K562 (cell line): ENCODE results near the gene IL34. TPM values are rescaled to one million over a fixed set of nuclear protein-coding genes. Genes with fewer than 3 reads are reported as not detected.

Experiments
- ATAC-seq: fragments of 200-7000 bp; cut with Tn5 transposase; 3 replicates; pipeline ENCODE4 v1.9.1; 2020; ENCODE audit warnings: moderate library complexity
- BruUV-seq: library from RNA; stranded (reverse); fragments of 400-500 nt; replicated peaks from 2 replicates; lab custom pipeline; 2021; lab: Mats Ljungman, UMichigan
- CTCF ChIA-PET: fragments of 300-600 bp; formaldehyde crosslinking; extraction: SDS; loops from one replicate; lab custom pipeline; 2021; ENCODE audit warnings: low intra/inter-chr PET ratio; lab: Yijun Ruan, JAX
- POLR2A ChIA-PET: fragments of 300-600, 350-650 bp; sonication (Branson Sonifier 250); formaldehyde crosslinking; extraction: SDS; loops from one replicate; lab custom pipeline; 2021; ENCODE audit warnings: antibody characterized with exemption, inconsistent platforms; lab: Yijun Ruan, JAX
- DNase-seq, 4 experiments: peaks; one replicate each; pipeline versions ENCODE4 v3.0.0 to v3.0.0-alpha.2; 2011 to 2018; ENCODE audit warnings: low spot score in 3 of 4, mixed read lengths in 3 of 4; ENCODE audit errors: extremely low read depth in 1 of 4
- FAIRE-seq: peaks from 2 replicates; lab custom pipeline; 2011; peaks lifted over from hg19 to GRCh38; lab: Jason Lieb, UNC
- H2AFZ ChIP-seq: 2 replicates; pipeline ENCODE4 v1.6.0; 2011; ENCODE audit warnings: low read depth, low read length, control low read depth, inconsistent platforms
- H3K27ac ChIP-seq: fragments of 200-600 bp; 3 replicates; pipeline ENCODE4 v1.8.0; 2011; ENCODE audit warnings: low read depth, mild to moderate bottlenecking, control low read depth, inconsistent platforms, low read length, moderate library complexity, mixed read lengths; ENCODE audit errors: extremely low read depth
- H3K27me3 ChIP-seq, 2 experiments: fragments of 300-600 bp in 1 of 2; 2 replicates in 1 of 2; 3 replicates in 1 of 2; pipeline versions ENCODE4 v1.6.0 to v1.8.0; 2011; ENCODE audit warnings: inconsistent platforms in 2 of 2, low read length in 2 of 2, mild to moderate bottlenecking in 1 of 2, mixed read lengths in 1 of 2, moderate library complexity in 1 of 2; ENCODE audit not compliant: control insufficient read depth in 2 of 2, insufficient read depth in 2 of 2
- H3K36me3 ChIP-seq: fragments of 300-600 bp; 3 replicates; pipeline ENCODE4 v1.8.0; 2011; ENCODE audit warnings: mild to moderate bottlenecking, low read length, inconsistent platforms; ENCODE audit not compliant: control insufficient read depth, insufficient read depth
- H3K4me1 ChIP-seq, 2 experiments: fragments of 200-600 bp in 1 of 2; replicated peaks in 1 of 2; 2 replicates in 1 of 2; 3 replicates in 1 of 2; pipeline versions ENCODE4 v1.5.1 to v1.8.0; 2011; ENCODE audit warnings: inconsistent platforms in 2 of 2, low read length in 2 of 2, mild to moderate bottlenecking in 1 of 2, mixed read lengths in 1 of 2, moderate library complexity in 1 of 2; ENCODE audit not compliant: control insufficient read depth in 2 of 2, insufficient read depth in 2 of 2
- H3K4me2 ChIP-seq: 2 replicates; pipeline ENCODE4 v1.6.1; 2011; ENCODE audit warnings: low read length, control low read depth, inconsistent platforms, mixed read lengths; ENCODE audit not compliant: insufficient read depth
- H3K4me3 ChIP-seq: fragments of 200-600 bp; sonication (generic), shearing (Covaris generic); 2 replicates; pipeline ENCODE4 v1.5.1; 2016; ENCODE audit warnings: control low read depth, inconsistent platforms
- H3K79me2 ChIP-seq: fragments of 200-600 bp; 3 replicates; pipeline ENCODE4 v1.8.0; 2011; ENCODE audit warnings: low read length, inconsistent platforms; ENCODE audit not compliant: control insufficient read depth, insufficient read depth
- H3K9ac ChIP-seq, 2 experiments: 2 replicates each; pipeline versions ENCODE4 v1.6.0 to v1.6.1; 2011; ENCODE audit warnings: low read depth in 2 of 2, low read length in 2 of 2, control low read depth in 1 of 2, inconsistent platforms in 1 of 2, mild to moderate bottlenecking in 1 of 2, mixed read lengths in 1 of 2; ENCODE audit not compliant: insufficient read depth in 1 of 2
- H3K9me1 ChIP-seq: one replicate; pipeline ENCODE4 v1.6.0; 2011; ENCODE audit warnings: inconsistent platforms, mild to moderate bottlenecking, low read length, moderate library complexity; ENCODE audit not compliant: control insufficient read depth, insufficient read depth
- H3K9me3 ChIP-seq: replicated peaks from 2 replicates; pipeline ENCODE4 v1.5.1; 2011; ENCODE audit warnings: low read depth, low read length, inconsistent platforms; ENCODE audit not compliant: control insufficient read depth, insufficient read depth
- H4K20me1 ChIP-seq: replicated peaks from 2 replicates; pipeline ENCODE4 v1.6.1; 2011; ENCODE audit warnings: low read length, inconsistent platforms, mixed read lengths; ENCODE audit not compliant: control insufficient read depth, insufficient read depth
- ARID2 ChIP-seq: fragments of 450-650 bp; IDR thresholded peaks from 2 replicates; pipeline ENCODE4 v1.6.1; 2017; ENCODE audit warnings: antibody characterized with exemption, mild to moderate bottlenecking
- HDAC2 ChIP-seq: fragments of 450-650 bp; IDR thresholded peaks from 2 replicates; pipeline ENCODE4 v1.6.1; 2016; ENCODE audit warnings: mild to moderate bottlenecking
- KLF1 ChIP-seq: fragments of 450-650 bp; IDR thresholded peaks from 2 replicates; pipeline ENCODE4 v1.6.1; 2016; ENCODE audit warnings: missing genetic modification characterization, missing compliant biosample characterization
- NKRF ChIP-seq: fragments of 450-650 bp; IDR thresholded peaks from 2 replicates; pipeline ENCODE4 v1.6.1; 2016; ENCODE audit warnings: borderline replicate concordance
- POLR2G ChIP-seq: fragments of 200-400 bp; formaldehyde crosslinking; IDR thresholded peaks from 2 replicates; pipeline ENCODE4 v1.6.1; 2017; ENCODE audit warnings: low read depth, mild to moderate bottlenecking, antibody characterized with exemption, low read length, moderate library complexity
- SMAD2 ChIP-seq: fragments of 150-350 bp; IDR thresholded peaks from 2 replicates; pipeline ENCODE4 v1.6.1; 2014; ENCODE audit warnings: low read depth, mild to moderate bottlenecking, low read length
- SMARCB1 ChIP-seq: IDR thresholded peaks from 2 replicates; pipeline ENCODE4 v1.6.1; 2011; ENCODE audit warnings: improper control_type of control experiment, low read depth; ENCODE audit not compliant: insufficient read length
- ZFPM2 ChIP-seq: fragments of 250-450 bp; sonication (Bioruptor Pico); IDR thresholded peaks from 2 replicates; pipeline ENCODE4 v1.5.1; 2022; ENCODE audit warnings: mild to moderate bottlenecking
- ZNF3 ChIP-seq: fragments of 250-450 bp; sonication (Bioruptor Pico); IDR thresholded peaks from 2 replicates; pipeline ENCODE4 v1.5.0; 2021; ENCODE audit warnings: mild to moderate bottlenecking, moderate library complexity
- WGBS: fragments of 100-300 bp; shearing (Covaris generic); methylation state at CpG from one replicate; pipeline ENCODE4 v1.1.6; 2016; ENCODE audit warnings: low coverage, mixed read lengths; ENCODE audit not compliant: insufficient coverage; ENCODE audit errors: missing lambda C conversion rate; 5-methylcytosine and 5-hydroxymethylcytosine counted together
- in situ Hi-C: fragments of 300-500 bp; cut with MboI; formaldehyde crosslinking; loops from 4 replicates; pipeline ENCODE4 v1.15.0; 2018; ENCODE audit warnings: inconsistent platforms, mixed read lengths
- intact Hi-C: fragments of 100-400 bp; cut with micrococcal nuclease; formaldehyde crosslinking; loops from 2 replicates; pipeline ENCODE4 v1.14.2; 2022
- polyA plus RNA-seq, 8 experiments: library from polyadenylated mRNA; depleted of rRNA in 4 of 8; stranded (reverse) in 5 of 8; unstranded in 3 of 8; fragments of >200 nt; fragmentation: Nextera tagmentation in 2 of 8; fragmentation: Illumina TruSeq in 1 of 8; extraction: Ambion mirVana in 2 of 8; extraction: Trizol in 1 of 8; gene quantifications; 2 replicates each; pipeline versions ENCODE4 v1.2.1 to v1.2.3, GENCODE V29; 2011 to 2014; ENCODE audit warnings: inconsistent platforms in 1 of 8, missing spikeins in 1 of 8
- total RNA-seq, 7 experiments: library from RNA; depleted of rRNA in 6 of 7; stranded (reverse); fragments of >200 nt in 6 of 7; fragmentation: Illumina TruSeq in 2 of 7; extraction: Trizol in 2 of 7; gene quantifications; 2 replicates each; pipeline versions ENCODE4 v1.2.1 to v1.2.3, GENCODE V29; 2011 to 2021; ENCODE audit warnings: low replicate concordance in 1 of 7
- TF ChIP-seq, protein P1 (sequence below): sonication (generic); IDR thresholded peaks from 2 replicates; pipeline ENCODE4 v1.6.1; 2016

IL34 gene
- total and polyA plus RNA-seq, 9 of the 15 experiments (the other 6 are each of a cell fraction or from before 2014, with no cell fraction given) = 0.07 to 0.18 (median 0.10) TPM; not detected in 6

DNA sequence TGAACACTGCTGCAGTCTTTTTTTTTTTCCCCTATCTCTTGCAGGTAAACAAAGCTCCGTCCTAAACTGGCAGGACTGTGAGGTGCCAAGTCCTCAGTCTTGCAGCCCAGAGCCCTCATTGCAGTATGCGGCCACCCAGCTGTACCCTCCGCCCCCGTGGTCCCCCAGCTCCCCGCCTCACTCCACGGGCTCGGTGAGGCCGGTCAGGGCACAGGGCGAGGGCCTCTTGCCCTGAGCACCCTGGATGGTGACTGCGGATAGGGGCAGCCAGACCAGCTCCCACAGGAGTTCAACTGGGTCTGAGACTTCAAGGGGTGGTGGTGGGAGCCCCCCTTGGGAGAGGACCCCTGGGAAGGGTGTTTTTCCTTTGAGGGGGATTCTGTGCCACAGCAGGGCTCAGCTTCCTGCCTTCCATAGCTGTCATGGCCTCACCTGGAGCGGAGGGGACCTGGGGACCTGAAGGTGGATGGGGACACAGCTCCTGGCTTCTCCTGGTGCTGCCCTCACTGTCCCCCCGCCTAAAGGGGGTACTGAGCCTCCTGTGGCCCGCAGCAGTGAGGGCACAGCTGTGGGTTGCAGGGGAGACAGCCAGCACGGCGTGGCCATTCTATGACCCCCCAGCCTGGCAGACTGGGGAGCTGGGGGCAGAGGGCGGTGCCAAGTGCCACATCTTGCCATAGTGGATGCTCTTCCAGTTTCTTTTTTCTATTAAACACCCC, 13.8 kb downstream of the IL34 start:
- Histone ChIP-seq H2AFZ (no peak overlapping the region), H4K20me1 (no peaks in the 10 kb centered on the region), H3K9me3 (no peaks in the 10 kb centered on the region), H3K27ac (no peak overlapping the region), H3K4me2 (no peak overlapping the region), H3K4me3 (no peak overlapping the region), H3K79me2 (no peaks in the 10 kb centered on the region), H3K4me1 (peaks cover 0 to 43% of the 10 kb centered on the region in 2 experiments; a peak in 2 of 5 replicates), H3K36me3 (peaks cover 21% of the 10 kb centered on the region; the same call in 1 of the 3 replicates), H3K9ac (no peak overlapping the region), H3K27me3 (no peaks in the 10 kb centered on the region), H3K9me1 (no peaks in the 10 kb centered on the region)
- DNase-seq = no peak
- intact Hi-C loops (loop anchor here (10.0 kb wide), 1 partner anchor 135 kb away; the partner anchor contains the start of genes COG4 and SF3B3), in situ Hi-C loops (no loop called here)
- POLR2A ChIA-PET = interaction anchor here (0.6 to 1.1 kb wide), 3 partner anchors 9 to 34 kb away, joined by 3 read pairs; no protein-coding TSS in a partner anchor
- no peak for FAIRE-seq
- peak; percentile 67 for TF ChIP-seq POLR2G
- TF ChIP-seq ZNF3 (CRISPR knock-in tag) = no peak
- no peak for ATAC-seq
- BruUV-seq = no TSS peak
- CTCF ChIA-PET = no interaction called here
- WGBS = 75% methylated on average over 12 of the region's 16 CpGs

DNA sequence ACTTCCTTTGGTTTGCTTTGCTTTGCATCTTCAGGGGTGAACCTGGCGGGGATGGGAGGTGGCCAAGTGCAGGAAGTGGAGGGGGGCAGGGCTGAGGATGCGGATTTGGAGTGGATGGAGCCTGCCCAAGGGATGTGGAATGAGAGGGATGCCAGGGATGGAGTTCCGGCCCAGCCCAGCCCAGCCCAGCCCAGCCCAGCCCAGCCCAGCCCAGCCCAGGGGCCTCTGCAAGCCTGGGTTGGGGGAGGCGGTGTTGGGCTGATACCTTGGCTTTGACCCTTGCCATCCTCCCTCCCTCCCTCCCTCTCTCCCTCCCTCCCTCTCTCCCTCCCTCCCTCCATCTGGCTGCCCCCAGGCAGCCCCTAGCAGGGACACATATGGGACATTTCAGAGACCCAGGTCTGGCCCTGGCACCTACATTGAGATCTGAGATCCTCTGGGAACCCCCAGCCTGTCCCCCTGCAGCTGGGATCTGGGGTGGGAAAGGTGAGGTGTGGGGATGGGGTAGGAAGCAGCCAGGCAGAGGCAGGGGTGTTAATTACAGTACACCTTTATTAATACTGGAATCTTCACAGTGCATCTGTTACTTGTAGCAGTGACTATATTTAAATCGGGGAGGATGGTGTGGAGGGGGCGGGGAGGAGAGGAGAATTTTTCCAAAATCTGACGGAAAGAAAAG, 14.5 kb downstream of the IL34 start:
- H3K4me3 ChIP-seq = no peak overlapping the region
- FAIRE-seq (no peak), DNase-seq (no peak), ATAC-seq (no peak)
- no peaks in the 10 kb centered on the region for H3K9me3 ChIP-seq
- in situ Hi-C loops (no loop called here), intact Hi-C loops (no loop called here)
- no peak overlapping the region for H3K27ac ChIP-seq
- no peaks in the 10 kb centered on the region for H3K27me3 ChIP-seq
- no TSS peak for BruUV-seq
- no peaks in the 10 kb centered on the region for H3K79me2 ChIP-seq
- no peak overlapping the region for H3K4me2 ChIP-seq
- H3K4me1 ChIP-seq = peaks cover 0 to 46% of the 10 kb centered on the region in 2 experiments; a peak in 2 of 5 replicates
- ChIA-PET POLR2A (no interaction called here), CTCF (no interaction called here)
- H3K9ac ChIP-seq = no peak overlapping the region
- no peak overlapping the region for H2AFZ ChIP-seq
- 17% methylated on average over 1 of the region's 7 CpGs for WGBS
- no peaks in the 10 kb centered on the region for H3K9me1 ChIP-seq
- peaks cover 27% of the 10 kb centered on the region; the same call in 1 of the 3 replicates for H3K36me3 ChIP-seq
- no peaks in the 10 kb centered on the region for H4K20me1 ChIP-seq
- TF ChIP-seq SMAD2 (no peak), NKRF (no peak), HDAC2 (no peak), KLF1 (no peak), SMARCB1 (no peak), ARID2 (no peak), ZFPM2 (no peak)
- TF ChIP-seq, protein P1, sequence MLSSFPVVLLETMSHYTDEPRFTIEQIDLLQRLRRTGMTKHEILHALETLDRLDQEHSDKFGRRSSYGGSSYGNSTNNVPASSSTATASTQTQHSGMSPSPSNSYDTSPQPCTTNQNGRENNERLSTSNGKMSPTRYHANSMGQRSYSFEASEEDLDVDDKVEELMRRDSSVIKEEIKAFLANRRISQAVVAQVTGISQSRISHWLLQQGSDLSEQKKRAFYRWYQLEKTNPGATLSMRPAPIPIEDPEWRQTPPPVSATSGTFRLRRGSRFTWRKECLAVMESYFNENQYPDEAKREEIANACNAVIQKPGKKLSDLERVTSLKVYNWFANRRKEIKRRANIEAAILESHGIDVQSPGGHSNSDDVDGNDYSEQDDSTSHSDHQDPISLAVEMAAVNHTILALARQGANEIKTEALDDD = no peak
